ENCODE data around the gene GGT5.
"Not testable (repeated sequence)": the region's sequence is repeated elsewhere in the genome, so short reads cannot be mapped to it uniquely, and the experiment has no call there.

Gene GGT5, protein sequence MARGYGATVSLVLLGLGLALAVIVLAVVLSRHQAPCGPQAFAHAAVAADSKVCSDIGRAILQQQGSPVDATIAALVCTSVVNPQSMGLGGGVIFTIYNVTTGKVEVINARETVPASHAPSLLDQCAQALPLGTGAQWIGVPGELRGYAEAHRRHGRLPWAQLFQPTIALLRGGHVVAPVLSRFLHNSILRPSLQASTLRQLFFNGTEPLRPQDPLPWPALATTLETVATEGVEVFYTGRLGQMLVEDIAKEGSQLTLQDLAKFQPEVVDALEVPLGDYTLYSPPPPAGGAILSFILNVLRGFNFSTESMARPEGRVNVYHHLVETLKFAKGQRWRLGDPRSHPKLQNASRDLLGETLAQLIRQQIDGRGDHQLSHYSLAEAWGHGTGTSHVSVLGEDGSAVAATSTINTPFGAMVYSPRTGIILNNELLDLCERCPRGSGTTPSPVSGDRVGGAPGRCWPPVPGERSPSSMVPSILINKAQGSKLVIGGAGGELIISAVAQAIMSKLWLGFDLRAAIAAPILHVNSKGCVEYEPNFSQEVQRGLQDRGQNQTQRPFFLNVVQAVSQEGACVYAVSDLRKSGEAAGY

DNA sequence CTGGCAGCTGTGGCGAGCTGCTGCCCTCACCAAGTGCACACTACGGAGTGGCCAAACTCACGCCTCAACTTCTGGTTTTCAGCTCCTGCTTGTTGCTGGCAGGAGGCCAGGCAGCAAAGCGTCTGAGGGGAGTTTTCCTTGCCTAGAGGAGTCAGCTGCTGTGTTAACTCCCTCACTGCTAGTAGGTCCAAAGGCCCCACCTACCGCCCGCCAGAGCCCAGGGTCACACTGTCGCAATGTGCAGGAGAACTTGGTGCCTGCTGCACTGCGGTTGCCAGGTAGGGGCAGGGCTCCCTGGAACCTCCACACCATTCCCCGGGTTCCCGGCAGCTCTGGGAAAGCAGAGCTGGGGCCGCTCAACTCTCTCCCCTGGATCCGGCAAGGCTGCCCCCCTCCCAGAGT lies at the start of gene GGT5:
TSS of gene GGT5 (minus strand) at position 53 of the 402 bp plus-strand sequence. CDS start 357 bp downstream, outside the sequence.
- H3K9me3 Mint-ChIP-seq; H3K36me3 Mint-ChIP-seq (ENCODE audit: low read depth); H3K27ac Mint-ChIP-seq; H3K4me3 Mint-ChIP-seq; H3K27me3 Mint-ChIP-seq: not testable (repeated sequence)
- H3K4me1 Mint-ChIP-seq (ENCODE audit: low read depth): peaks cover 32% of the 10 kb centered on the region

- not testable (repeated sequence) for H3K27me3 Mint-ChIP-seq; H3K4me3 Mint-ChIP-seq; H3K9me3 Mint-ChIP-seq; H3K36me3 Mint-ChIP-seq (ENCODE audit: low read depth)
- Mint-ChIP-seq H3K4me1 (ENCODE audit: low read depth) (peaks cover 40% of the 10 kb centered on the region), H3K27ac (peak overlapping the region; percentile 36)
Measured at GRCh38 chr22:24292202-24292830, 47.4 kb upstream of the GGT5 start.

- peaks cover 8% of the 10 kb centered on the region for H3K36me3 Mint-ChIP-seq (ENCODE audit: low read depth)
- peak overlapping the region; percentile 36 for H3K27ac Mint-ChIP-seq
- peaks cover 44% of the 10 kb centered on the region for H3K4me1 Mint-ChIP-seq (ENCODE audit: low read depth)
Measured at GRCh38 chr22:24291515-24292201, 46.8 kb upstream of the GGT5 start.

GRCh38 chr22:24290459-24290858 lies 45.6 kb upstream of the GGT5 start:
- no peaks in the 10 kb centered on the region for H3K9me3 Mint-ChIP-seq
- peaks cover 8% of the 10 kb centered on the region for H3K36me3 Mint-ChIP-seq (ENCODE audit: low read depth)
- H3K4me1 Mint-ChIP-seq (ENCODE audit: low read depth): peaks cover 51% of the 10 kb centered on the region
- no peaks in the 10 kb centered on the region for H3K27me3 Mint-ChIP-seq
- H3K4me3 Mint-ChIP-seq: no peak overlapping the region
- no peak overlapping the region for H3K27ac Mint-ChIP-seq

More at GRCh38 chr22:24291515-24292201, 46.8 kb upstream of the GGT5 start:
- Mint-ChIP-seq H3K27me3 (no peaks in the 10 kb centered on the region), H3K9me3 (no peaks in the 10 kb centered on the region), H3K4me3 (no peak overlapping the region)

DNA sequence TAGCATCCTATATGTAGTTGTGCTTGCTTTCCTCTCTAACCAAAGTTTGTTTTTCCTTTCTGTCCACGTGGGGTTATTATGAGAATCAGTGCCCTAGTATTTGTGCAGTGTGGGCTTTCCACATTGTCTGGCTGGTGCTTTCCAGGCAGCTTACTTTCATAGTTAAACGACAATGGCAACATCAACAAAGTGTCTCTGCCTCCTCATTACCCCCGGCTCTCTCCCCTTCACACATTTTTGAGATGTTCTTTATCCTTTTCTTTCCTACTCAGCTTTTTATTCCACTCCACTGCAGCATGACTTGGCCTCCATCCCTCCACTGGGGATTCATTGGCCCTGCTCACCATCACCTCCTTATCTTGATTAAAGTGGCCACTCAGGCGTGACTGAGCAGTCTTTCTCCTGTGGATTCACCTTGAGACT lies 44.9 kb upstream of the GGT5 start:
- Mint-ChIP-seq H3K27ac (peak overlapping the region; percentile 33), H3K27me3 (no peaks in the 10 kb centered on the region), H3K9me3 (no peaks in the 10 kb centered on the region), H3K4me3 (no peak overlapping the region), H3K4me1 (ENCODE audit: low read depth) (peaks cover 58% of the 10 kb centered on the region), H3K36me3 (ENCODE audit: low read depth) (peaks cover 8% of the 10 kb centered on the region)

- Mint-ChIP-seq H3K4me1 (ENCODE audit: low read depth) (peaks cover 65% of the 10 kb centered on the region), H3K27ac (no peak overlapping the region), H3K4me3 (no peak overlapping the region), H3K36me3 (ENCODE audit: low read depth) (peaks cover 8% of the 10 kb centered on the region), H3K27me3 (no peaks in the 10 kb centered on the region), H3K9me3 (no peaks in the 10 kb centered on the region)
Measured at GRCh38 chr22:24289114-24289513, 44.2 kb upstream of the GGT5 start.

GRCh38 chr22:24287801-24288200 lies 42.9 kb upstream of the GGT5 start:
- Mint-ChIP-seq H3K4me1 (ENCODE audit: low read depth) (peaks cover 76% of the 10 kb centered on the region), H3K36me3 (ENCODE audit: low read depth) (peaks cover 11% of the 10 kb centered on the region)
- H3K27ac Mint-ChIP-seq, H3K9me3 Mint-ChIP-seq, H3K27me3 Mint-ChIP-seq, H3K4me3 Mint-ChIP-seq: not testable (repeated sequence)

DNA sequence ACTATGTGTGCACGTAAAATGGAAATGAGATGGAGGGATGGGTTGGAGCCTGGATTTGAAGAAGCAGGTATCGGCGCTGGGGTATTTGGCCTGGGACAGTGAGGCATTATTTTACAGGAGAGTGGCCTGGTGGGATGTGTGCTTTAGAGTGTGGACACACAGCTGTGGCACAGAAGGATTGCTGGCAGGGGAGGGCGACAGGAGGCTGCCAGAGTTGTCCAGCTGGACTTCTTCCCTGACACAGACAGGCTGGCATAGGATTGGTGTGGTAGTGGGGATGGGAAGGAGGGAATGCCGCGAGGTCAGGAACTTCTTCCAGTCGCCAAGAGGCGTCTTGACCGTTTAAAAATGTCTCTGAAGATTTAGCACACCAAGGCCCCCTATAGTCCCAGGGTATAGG lies 42.3 kb upstream of the GGT5 start:
- not testable (repeated sequence) for H3K27me3 Mint-ChIP-seq, H3K27ac Mint-ChIP-seq, H3K4me3 Mint-ChIP-seq, H3K9me3 Mint-ChIP-seq
- Mint-ChIP-seq H3K4me1 (ENCODE audit: low read depth) (peaks cover 81% of the 10 kb centered on the region), H3K36me3 (ENCODE audit: low read depth) (peaks cover 15% of the 10 kb centered on the region)

DNA sequence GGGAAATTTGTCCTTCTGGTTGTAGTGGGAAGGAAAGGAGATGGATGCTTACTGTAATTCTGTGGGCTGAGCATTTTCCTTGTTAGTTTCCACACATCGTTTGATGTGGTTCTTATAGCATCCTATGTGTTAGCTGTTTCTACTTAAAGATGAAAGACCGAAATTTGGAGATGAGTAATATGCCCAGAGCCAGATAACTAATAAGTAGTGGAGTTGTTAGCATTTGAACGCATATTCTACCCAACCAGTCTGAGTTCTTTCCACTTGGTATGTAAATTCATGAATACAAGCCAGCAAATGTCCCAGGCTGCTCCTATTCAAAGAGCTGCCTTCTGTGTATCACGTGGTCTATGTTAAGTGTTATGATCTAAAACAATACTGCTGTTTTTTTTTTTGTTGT lies 40.4 kb upstream of the GGT5 start:
- H3K4me3 Mint-ChIP-seq: peak overlapping the region; percentile 51
- peaks cover 80% of the 10 kb centered on the region for H3K4me1 Mint-ChIP-seq (ENCODE audit: low read depth)
- peak overlapping the region; percentile 90 for H3K27ac Mint-ChIP-seq
- peaks cover 26% of the 10 kb centered on the region for H3K36me3 Mint-ChIP-seq (ENCODE audit: low read depth)
- no peaks in the 10 kb centered on the region for H3K27me3 Mint-ChIP-seq
- H3K9me3 Mint-ChIP-seq: no peaks in the 10 kb centered on the region

DNA sequence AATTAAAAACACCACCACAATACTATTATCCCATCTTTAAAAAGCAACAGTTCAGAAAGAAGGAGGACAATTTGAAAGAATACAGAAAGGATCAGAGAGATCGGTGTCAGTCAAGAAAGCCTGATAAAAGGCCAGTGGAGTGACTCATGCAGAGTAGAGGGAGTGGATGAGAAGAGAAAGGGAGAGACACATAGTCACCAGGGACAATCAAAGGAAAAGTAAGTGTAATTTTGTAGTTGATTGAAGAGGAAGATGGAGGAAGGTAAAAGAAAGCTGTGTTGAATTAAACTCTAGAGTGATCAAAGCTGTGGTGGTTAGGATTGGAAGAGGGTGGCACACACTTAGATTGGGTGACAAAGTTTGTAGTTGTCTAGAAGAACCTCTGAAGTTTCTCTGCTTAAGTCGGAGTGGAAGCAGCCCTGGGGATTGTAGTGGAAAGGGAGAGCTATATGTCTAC lies 39.9 kb upstream of the GGT5 start:
- Mint-ChIP-seq H3K27me3 (no peaks in the 10 kb centered on the region), H3K4me3 (peak overlapping the region; percentile 51), H3K9me3 (no peaks in the 10 kb centered on the region), H3K4me1 (ENCODE audit: low read depth) (peaks cover 77% of the 10 kb centered on the region), H3K36me3 (ENCODE audit: low read depth) (peaks cover 24% of the 10 kb centered on the region), H3K27ac (peak overlapping the region; percentile 90)

- Mint-ChIP-seq H3K4me3 (no peak overlapping the region), H3K9me3 (no peaks in the 10 kb centered on the region), H3K27ac (no peak overlapping the region), H3K4me1 (ENCODE audit: low read depth) (peaks cover 70% of the 10 kb centered on the region), H3K27me3 (no peaks in the 10 kb centered on the region), H3K36me3 (ENCODE audit: low read depth) (peaks cover 23% of the 10 kb centered on the region)
Measured at GRCh38 chr22:24282401-24282800, 37.5 kb upstream of the GGT5 start.

GRCh38 chr22:24280363-24280762 lies 35.5 kb upstream of the GGT5 start:
- H3K4me3 Mint-ChIP-seq, H3K9me3 Mint-ChIP-seq, H3K27ac Mint-ChIP-seq, H3K27me3 Mint-ChIP-seq: not testable (repeated sequence)
- H3K4me1 Mint-ChIP-seq (ENCODE audit: low read depth): peaks cover 66% of the 10 kb centered on the region
- peaks cover 32% of the 10 kb centered on the region for H3K36me3 Mint-ChIP-seq (ENCODE audit: low read depth)

DNA sequence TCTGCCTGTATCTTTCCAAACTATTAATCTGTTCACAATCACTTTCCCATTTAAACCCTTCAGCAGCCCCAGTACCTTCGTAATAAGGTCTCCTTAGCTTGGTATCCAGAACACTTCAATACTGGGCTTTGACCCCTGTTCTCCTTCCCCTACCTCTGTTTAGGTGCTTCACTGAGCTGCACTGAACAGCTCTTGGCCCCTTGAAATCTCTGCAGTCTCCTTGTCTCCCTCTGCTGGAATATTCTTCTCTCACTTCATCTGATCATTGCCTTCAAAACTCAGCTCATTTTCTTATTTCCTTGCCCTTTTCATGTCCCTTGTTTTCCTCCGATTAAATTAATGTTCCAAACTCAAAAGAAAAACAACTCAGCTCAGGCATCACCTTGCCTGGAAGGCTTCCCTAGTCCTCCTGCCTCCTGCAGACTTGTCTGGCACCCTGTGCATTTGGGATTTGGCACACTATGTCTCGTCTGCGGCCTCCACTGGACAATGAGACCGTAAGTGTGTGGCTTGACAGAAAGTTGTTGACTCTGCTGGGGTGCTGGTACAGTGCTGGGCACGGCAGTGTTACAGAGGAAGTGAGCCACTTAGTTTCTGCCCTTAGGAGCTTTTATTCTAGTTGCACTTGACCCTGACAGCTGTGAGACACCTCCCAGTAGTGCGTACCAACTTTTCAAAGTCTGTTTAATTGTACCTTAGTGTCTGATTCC lies 30.0 kb upstream of the GGT5 start:
- H3K4me3 Mint-ChIP-seq, H3K9me3 Mint-ChIP-seq, H3K27me3 Mint-ChIP-seq: not testable (repeated sequence)
- Mint-ChIP-seq H3K27ac (peak overlapping the region; percentile 42), H3K36me3 (ENCODE audit: low read depth) (peaks cover 21% of the 10 kb centered on the region), H3K4me1 (ENCODE audit: low read depth) (peaks cover 56% of the 10 kb centered on the region)

- peak overlapping the region; percentile 16 for H3K27ac Mint-ChIP-seq
- peak overlapping the region; percentile 52 for H3K4me3 Mint-ChIP-seq
- not testable (repeated sequence) for H3K27me3 Mint-ChIP-seq, H3K9me3 Mint-ChIP-seq
- peaks cover 19% of the 10 kb centered on the region for H3K36me3 Mint-ChIP-seq (ENCODE audit: low read depth)
- peaks cover 53% of the 10 kb centered on the region for H3K4me1 Mint-ChIP-seq (ENCODE audit: low read depth)
Measured at GRCh38 chr22:24273906-24274305, 29.0 kb upstream of the GGT5 start.
